GM21723 (cell line): ENCODE data around the gene ZG16B.

Experiments
- ATAC-seq: cut with Tn5 transposase; IDR thresholded peaks from one replicate; pipeline ENCODE4 v1.9.1; 2021; ENCODE audit warnings: mild to moderate bottlenecking, moderate library complexity; ENCODE audit not compliant: unreplicated experiment

The ZG16B gene

DNA sequence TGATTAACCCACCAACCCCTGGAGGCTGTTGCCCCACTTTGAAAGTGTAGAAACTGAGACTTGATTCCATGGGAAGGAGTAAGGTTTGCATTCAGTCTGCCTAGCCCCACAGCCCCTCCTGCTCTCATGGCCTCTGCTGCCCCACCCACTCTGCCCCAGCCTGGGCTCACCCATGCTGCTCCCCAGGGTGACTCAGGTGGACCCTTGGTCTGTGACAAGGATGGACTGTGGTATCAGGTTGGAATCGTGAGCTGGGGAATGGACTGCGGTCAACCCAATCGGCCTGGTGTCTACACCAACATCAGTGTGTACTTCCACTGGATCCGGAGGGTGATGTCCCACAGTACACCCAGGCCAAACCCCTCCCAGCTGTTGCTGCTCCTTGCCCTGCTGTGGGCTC lies 25.4 kb upstream of the ZG16B start:
- no peak for ATAC-seq

DNA sequence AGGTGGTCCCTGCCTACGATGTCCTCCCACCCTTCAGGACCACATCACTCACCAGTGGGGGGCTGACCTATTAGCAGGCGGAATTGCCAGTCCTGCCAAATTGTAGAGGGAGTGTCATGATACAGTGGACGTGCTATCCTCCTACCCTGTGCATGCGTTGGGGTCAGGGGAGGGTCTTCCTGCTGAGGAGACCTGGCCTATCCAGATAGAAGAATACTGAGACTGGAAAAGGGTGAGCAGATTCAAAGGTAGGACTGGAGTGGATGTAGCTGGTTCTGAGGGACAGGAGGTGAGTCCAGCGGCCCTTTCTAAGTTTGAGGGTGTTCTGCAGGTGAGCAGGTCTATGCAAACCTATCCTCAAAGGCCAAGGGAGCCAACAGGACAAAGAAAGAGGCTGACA lies 23.8 kb upstream of the ZG16B start:
- no peak for ATAC-seq

DNA sequence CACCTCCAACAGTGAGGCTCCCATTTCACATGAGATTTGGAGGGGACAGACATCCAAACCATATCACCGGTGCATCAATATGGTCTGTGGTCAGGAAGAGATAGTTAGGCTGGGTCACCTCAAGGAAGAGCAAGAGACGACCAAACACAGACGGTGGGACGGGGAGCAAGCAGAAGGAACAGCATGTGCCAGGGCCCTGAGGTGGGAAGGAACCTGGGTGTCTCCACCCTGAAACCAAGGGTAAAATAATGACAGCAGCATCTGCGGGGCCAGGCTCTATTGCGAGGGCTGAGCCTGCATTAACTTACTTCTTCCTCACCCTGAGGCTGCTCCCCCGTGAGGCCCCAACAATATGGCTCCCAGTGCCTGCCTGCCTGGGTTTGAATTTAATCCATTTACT lies 21.9 kb upstream of the ZG16B start:
- no peak for ATAC-seq

DNA sequence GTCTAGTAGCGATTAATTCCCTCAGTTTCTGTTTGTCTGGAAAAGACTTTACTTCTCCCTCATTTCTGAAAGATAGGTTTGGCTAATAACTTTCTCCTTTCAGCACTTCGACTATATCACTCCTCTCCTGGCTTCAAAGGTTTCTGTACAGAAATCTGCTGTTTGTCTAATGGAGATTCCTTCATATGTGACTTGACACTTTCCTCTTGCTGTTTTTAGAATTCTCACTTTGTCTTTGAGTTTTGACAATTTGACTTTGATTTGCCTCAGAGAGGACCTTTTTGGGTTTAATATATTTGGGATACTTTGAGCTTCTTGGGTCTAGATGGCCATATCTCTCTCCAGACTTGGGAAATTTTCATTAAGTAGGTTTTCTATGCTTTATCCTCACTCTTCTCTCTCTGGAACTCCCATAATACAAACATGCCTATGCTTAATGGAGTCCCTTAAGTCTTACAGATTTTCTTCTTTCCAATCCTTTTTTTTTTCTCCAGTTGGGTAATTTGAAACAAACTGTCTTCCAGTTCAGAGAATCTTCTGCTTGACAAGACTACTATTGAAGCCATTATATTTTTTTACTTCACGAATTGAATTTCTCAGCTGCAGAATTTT lies 20.8 kb upstream of the ZG16B start:
- no peak for ATAC-seq

DNA sequence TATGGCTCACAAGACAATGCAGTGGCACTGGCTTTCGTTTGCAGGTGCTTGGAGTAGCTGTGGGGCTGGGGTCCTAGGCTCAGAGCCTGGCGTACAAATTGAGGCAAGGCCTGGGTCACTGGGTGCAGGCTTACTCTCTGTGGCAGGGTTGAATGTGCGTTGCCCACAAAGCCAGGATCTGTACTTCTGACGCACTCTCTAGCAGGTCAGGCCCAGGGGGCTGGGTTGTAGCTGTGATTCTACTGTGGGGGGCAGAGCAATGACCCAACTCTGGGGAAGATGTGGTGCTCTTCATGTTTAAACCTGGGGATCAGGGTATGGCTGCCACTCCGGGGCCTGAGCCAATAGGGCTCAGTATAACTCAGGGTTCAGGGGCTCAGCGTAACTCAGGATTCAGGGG lies 19.5 kb upstream of the ZG16B start:
- ATAC-seq = no peak

DNA sequence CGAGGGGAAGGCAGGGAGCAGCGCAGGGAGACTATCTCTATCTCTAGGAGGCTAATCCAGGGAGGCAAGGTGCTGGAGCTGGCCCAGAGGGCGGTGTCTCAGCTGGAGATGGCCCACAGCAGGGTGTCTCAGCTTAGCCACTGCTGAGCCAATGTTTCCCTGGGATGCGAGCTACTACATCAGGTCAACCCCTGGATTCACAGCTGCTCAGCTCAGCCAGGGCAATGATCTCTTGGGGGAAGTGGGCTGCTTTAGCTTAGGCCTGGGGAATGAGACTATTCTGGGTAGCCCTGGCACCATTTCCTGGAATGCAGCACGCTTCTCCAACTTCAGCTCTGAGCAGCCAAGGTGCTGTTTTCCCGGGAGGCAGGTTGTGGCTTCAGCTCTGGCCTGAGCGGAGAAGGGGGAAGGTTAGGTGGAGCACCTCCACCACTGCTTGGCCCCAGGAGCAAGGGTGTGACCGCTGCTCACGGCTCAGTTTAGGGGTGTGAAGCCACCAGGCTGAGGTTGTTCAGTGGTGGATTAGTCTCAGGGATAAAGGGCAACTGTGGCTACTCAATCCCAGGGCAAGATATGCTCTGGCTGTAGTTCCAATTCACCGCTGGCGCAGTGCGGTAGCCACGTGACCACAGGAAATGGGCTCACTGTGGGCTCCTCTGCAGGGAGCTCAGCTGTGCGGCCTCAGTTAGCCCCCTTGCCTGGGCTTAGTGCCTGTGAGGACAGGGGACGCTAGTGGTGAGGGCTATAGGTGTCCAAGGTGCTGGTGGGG lies 18.2 kb upstream of the ZG16B start:
- ATAC-seq = no peak

DNA sequence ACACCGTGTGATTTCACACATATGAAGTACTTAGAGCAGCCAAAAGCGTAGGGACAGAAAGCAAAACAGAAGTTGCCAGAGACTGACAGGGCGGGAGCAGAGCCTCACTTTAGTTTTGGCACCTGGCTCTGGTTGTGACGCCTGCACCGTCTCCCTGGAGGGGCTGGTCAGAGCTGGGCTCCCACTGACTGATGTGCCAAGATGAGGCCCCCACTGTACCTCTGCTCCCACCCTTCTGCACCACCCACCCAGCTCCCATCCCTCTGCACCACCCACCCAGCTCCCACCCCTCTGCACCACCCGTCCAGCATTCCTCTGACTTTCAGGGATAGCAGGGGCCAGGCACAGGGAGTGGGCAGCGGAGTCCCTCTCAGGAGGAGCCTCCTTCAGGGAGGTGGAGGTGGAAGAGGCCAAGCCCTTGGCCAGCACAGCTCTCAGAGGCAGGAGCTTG lies 16.3 kb upstream of the ZG16B start:
- no peak for ATAC-seq

DNA sequence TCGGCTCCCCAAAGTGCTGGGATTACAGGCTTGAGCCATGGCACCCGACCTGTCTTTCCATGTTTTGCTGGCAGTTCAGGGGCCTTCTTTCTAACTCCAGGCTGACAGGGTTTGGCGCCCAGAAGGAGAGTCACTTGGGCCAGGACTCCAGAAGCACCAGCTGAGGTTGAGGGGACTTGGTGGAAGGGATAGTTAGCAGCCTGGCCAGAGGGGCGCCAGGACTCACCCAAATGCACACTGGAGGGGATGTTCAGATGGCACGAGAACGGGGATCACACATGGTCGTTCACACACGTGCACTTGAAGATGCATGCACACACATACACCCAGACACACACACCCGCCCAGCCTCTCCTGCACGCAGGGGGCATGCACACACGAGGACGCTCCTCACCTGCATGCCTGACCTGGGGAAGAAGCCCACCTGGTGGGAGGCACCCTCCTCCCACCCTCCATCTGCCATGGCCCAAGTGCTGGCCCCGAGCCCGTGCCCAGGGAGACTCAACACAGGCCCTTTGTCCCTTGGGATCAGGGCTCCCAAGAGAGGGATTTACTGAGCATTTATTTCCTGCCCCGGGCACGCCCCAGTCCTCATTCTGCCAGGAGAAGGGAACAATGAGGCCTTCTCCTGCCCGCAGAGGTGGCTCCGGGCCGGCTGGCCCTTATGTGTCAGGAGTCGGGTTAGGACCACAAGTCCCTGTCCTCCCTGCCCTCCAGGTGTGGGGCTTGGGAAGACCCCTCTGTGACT lies 15.4 kb upstream of the ZG16B start:
- no peak for ATAC-seq

DNA sequence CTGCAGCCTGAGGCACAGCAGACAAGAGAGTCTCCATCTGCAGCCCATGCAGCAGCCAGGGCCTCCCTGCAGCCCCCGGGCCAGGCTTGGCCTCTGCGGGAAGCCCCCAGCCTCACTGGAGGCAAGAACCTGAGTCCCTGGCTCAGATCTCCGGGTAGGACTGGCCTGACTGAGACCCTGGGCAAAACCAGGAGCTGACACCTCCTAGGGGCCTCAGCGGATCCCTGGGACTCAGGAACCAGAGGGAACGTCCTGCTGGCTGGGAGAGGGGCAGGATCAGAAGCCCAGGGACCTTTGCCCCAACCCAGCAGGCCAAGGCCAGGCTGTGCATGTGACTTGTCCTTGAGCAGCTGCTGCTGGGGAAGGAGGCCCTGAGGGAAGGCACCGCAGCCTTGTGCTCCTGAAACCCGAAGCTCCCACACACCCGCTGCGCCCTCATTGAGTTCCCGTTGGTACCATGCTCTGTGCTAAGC lies 14.8 kb upstream of the ZG16B start:
- no peak for ATAC-seq

DNA sequence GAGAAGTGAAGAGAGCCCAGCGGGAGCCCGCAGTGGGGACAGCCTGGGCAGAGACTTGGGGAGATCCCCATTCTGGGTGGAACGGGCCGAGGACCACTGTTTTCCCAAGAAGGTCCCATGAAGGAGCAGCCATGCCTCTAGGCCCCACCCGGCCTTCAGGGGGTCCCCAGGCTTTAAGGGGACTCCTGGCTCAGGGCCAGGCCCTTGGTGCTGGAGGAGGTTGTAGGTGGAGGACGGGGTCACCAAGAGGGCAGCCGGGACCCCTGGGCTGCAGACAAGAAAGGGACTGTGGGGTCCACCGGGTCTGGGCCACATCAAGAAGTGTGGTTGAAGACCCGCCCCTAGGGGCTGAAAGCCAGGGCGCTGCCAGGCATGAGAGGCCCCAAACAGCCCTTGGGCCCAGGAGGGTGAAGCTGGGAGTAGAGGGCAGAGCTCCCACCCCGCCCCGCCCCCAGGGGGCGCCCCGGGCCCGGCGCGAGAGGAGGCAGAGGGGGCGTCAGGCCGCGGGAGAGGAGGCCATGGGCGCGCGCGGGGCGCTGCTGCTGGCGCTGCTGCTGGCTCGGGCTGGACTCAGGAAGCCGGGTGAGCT lies 13.3 kb upstream of the ZG16B start, which contains the start of gene PRSS21:
PRSS21 (plus strand) TSS at position 487 of the 589 bp plus-strand sequence; CDS start at position 519, 32 bp downstream.
- no peak for ATAC-seq

DNA sequence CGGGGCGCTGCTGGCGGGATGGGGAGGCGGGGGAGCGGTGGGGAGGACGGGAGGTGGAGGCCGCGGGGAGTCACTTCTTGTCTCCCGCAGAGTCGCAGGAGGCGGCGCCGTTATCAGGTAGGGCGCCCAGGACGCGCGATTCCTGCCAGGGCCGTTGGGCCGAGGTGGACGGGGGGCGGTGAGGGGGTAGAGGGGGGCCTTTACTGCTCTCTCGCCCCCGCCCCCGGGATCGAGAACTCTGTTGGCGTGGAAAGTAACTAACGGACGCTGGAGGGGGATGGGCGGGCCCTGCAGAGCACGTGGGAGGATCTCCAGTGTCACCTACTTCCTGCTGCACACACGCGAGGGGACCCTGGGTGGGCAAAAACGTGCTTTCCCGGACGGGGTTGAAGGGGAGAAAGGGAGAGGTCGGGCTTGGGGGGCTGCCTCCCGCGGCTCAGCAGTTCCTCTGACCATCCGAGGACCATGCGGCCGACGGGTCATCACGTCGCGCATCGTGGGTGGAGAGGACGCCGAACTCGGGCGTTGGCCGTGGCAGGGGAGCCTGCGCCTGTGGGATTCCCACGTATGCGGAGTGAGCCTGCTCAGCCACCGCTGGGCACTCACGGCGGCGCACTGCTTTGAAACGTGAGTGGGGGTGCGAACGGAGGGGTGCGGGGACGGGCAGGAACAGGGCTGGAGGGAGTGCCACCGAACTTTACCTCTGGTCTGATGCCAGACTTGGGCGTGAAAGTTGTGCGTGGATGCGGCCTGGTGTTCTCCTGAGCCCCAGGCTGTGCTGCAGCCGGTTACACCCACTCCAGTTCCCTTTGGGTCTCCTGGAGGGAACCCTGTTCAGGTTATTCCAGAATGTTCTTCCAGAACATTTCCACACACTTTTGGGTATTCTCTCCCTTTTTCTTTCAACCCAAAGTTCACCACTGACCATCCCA lies 12.5 kb upstream of the ZG16B start:
- ATAC-seq = no peak

DNA sequence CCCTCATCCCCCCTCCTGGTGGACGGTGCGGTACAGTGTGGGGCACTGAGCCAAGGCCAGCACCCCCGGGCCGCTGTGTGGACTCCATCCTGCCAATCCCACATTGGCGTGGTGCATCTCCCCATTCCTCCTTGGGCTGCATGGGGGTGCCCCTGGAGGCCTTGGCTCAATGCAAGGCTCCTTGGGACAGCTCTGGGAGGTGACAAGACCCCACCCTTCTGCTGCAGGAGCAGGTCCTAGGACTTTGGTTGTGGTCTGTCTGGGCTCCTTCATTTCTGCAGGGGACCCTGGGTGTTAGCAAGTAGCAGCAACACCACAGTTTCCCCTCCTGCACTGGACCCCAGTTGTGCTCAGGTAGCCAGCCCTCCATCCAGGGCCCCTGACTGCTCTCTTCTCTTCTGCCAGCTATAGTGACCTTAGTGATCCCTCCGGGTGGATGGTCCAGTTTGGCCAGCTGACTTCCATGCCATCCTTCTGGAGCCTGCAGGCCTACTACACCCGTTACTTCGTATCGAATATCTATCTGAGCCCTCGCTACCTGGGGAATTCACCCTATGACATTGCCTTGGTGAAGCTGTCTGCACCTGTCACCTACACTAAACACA lies 11.7 kb upstream of the ZG16B start:
- no peak for ATAC-seq

DNA sequence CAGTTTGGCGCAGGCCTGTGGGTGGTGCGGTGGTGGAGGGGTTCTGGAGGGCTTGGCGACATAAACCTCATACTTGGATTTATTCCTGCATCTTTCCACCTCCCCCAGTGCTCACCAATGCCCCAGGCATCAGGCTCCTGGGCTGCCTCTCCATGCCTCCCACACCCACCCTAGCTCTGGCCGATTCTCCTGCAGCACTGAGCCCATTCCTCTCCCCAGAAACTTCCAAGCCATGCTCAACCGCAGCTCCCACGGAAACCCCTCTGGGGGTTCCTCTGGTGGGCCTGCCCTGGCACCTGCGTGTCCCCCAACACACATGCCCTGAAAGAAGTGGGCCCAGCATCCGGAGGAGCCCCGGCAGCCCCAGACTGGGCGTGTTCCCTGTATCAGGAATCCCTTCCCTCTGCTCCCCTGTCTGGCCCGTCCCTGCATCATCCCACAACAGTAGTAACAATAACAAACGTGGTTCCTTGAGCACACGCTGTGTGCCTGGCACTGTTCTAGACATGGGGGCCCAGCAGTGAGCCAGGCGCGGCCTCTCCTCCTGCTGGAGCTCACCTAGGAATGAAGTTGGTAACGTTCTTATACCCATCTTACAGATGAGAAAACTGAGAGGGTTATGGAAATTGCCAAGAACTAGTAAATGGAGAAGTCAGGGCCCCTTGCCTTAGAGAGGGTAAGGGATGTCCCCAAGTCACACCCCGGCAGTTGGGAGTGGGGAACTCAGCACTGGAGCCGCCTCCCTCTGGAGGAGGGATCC lies 10.7 kb upstream of the ZG16B start:
- no peak for ATAC-seq

DNA sequence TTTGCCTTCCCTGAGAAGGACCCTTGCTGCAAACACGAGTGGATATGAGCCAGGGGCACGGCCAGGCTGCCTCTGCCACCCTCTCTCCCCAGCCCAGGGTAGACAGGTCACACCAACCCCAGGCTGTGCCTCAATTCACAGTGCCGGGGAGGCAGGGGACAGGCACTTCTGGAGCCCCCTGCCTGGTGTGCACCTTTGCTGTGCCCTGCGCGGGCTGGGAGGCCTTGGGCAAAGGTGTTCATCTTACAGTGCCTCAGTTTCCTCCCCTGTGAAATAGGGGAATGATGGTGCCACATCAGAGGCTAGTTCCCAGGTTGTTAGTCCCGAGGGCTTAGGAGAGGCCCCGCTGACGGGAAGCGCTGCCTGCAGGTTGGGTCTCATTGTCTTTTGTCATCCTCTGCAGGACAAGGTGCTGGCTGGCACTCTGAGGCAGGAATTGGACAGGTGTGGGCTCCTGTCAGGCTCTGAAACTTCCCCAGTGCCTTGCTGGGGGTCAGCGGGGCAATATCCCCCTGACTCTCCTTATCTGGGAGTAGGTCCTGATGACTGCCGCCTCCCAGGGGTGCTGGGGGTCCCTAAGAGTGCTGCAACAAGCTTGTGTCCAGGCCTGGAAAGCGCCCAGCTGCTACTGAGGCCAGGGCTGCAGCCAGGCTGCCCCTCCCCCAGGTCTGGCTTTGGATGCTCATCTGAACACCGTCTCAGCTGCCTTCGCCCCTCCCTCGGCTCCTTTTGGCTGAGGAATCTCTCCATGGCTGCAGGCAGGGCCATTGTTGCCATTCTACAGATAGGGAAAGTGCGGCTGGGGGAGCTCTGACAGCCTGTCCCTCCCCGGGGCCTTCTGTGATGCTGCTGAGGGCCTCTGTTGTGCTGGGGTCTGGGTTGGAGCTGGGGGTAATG lies 9.9 kb upstream of the ZG16B start:
- no peak for ATAC-seq

DNA sequence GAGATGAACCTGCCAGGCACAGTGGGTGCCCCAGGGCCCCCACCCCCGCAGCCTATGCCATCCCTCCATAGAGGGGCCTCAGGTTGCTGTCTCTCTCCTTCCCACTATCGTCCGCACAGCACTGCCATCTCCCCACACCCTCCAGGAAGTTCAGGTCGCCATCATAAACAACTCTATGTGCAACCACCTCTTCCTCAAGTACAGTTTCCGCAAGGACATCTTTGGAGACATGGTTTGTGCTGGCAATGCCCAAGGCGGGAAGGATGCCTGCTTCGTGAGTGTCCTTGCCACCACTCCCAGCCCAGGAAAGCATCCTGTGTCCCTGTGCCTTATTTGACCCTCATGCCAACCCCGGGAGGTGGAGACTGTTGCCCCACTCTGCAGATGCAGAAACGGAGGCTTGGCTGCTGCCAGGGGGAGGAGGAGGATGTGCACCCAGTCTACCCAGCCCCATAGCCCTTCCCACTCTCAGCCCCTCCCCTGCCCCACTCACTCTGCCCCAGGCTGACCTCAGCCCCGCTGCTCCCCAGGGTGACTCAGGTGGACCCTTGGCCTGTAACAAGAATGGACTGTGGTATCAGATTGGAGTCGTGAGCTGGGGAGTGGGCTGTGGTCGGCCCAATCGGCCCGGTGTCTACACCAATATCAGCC lies 9.1 kb upstream of the ZG16B start:
- no peak for ATAC-seq

DNA sequence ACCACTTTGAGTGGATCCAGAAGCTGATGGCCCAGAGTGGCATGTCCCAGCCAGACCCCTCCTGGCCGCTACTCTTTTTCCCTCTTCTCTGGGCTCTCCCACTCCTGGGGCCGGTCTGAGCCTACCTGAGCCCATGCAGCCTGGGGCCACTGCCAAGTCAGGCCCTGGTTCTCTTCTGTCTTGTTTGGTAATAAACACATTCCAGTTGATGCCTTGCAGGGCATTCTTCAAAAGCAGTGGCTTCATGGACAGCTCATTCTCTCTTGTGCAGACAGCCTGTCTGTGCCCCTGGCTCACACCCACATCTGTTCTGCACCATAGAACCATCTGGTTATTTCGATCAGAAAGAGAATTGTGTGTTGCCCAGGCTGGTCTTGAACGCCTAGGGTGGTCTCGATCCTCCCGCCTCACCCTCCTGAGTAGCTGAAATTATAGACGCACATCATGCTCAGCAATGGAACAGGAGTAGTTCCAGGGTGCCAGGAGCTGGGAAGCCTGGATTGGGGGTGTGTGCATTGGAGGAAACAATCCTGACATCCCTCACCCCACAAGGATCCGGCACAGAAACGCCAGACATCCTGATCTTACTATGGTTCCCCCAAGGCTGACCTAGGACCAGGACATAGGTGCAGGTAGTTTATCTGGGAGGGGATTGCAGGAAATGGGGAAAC lies 8.5 kb upstream of the ZG16B start:
- no peak for ATAC-seq

DNA sequence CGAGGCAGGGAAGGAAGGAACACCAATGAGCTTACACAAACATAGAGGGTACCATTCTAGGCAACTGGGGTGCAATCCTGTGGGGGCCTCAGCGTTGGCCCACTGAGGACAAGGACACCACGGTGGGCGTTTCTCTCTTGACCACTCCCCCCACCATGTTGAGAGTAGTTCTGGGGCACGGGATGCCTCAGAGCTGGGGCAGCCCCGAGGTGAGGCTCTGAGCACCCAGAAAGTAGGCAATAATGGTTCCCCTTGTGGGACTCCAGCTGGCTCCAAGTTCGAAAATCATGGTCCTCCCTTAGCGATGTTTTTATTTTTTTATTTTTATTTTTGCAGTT lies 8.0 kb upstream of the ZG16B start:
- ATAC-seq = no peak
